SU-DHL-6 (cell line): Measurements from ENCODE around the gene RNF144B.

Experiments
- CTCF ChIP-seq: fragments of 200-600 bp; sonication (generic); IDR thresholded peaks from one replicate; pipeline ENCODE4 v1.5.1; 2017; ENCODE audit warnings: antibody characterized with exemption, mild to moderate bottlenecking, low read length, moderate library complexity; ENCODE audit not compliant: insufficient read depth, poor library complexity, severe bottlenecking
- EZH2phosphoT487 ChIP-seq: fragments of 200-600 bp; sonication (generic), shearing (Covaris generic); conservative IDR thresholded peaks from 2 replicates; pipeline ENCODE4 v1.6.1; 2018; ENCODE audit warnings: mild to moderate bottlenecking, antibody characterized with exemption, low read length, moderate library complexity, mixed read lengths

GRCh38 chr6:18352001-18352400 is 35.1 kb upstream of the RNF144B start:
- no peak for TF ChIP-seq EZH2phosphoT487
- TF ChIP-seq CTCF, result no peak
